GM12878 (cell line): Measurements from ENCODE around the gene PPP1R27. TPM values are rescaled to one million over a fixed set of nuclear protein-coding genes. Genes with fewer than 3 reads are reported as not detected.
A peak's percentile ranks its signal among the peaks of the same experiment; 100 is the strongest.

ENCODE experiments used
- BHLHE40 ChIP-seq, 2 experiments: fragments of 450-650 bp in 1 of 2; IDR thresholded peaks; 2 replicates each; pipeline ENCODE4 v1.6.1; 2011 to 2017; ENCODE audit warnings: low read depth in 2 of 2, borderline replicate concordance in 1 of 2, improper control_type of control experiment in 1 of 2, low read length in 1 of 2, mild to moderate bottlenecking in 1 of 2
- CTCF ChIP-seq, 3 experiments: IDR thresholded peaks in 2 of 3; conservative IDR thresholded peaks in 1 of 3; 2 replicates each; pipeline ENCODE4 v1.5.1; 2011; ENCODE audit warnings: low read depth in 3 of 3, low read length in 3 of 3, mild to moderate bottlenecking in 3 of 3, control low read depth in 2 of 3, moderate library complexity in 2 of 3, inconsistent platforms in 1 of 3, mixed read lengths in 1 of 3; ENCODE audit not compliant: control insufficient read depth in 2 of 3, insufficient read depth in 1 of 3; ENCODE audit errors: extremely low read depth in 1 of 3
- FOXK2 ChIP-seq: fragments of 450-650 bp; IDR thresholded peaks from 2 replicates; pipeline ENCODE4 v1.6.1; 2017; ENCODE audit warnings: mild to moderate bottlenecking, moderate library complexity
- HDAC6 ChIP-seq: fragments of 200-600 bp; sonication (generic); IDR thresholded peaks from one replicate; pipeline ENCODE4 v1.8.0; 2017; ENCODE audit warnings: antibody characterized with exemption; ENCODE audit not compliant: unreplicated experiment
- MTA2 ChIP-seq: fragments of 450-650 bp; IDR thresholded peaks from 2 replicates; pipeline ENCODE4 v1.6.1; 2016; ENCODE audit warnings: low read depth, mild to moderate bottlenecking, moderate library complexity
- NR2C2 ChIP-seq: IDR thresholded peaks from 2 replicates; pipeline ENCODE4 v1.6.1; 2011; ENCODE audit warnings: borderline replicate concordance, low read depth; ENCODE audit not compliant: control insufficient read depth, insufficient read length
- POLR2AphosphoS5 ChIP-seq: IDR thresholded peaks from 2 replicates; pipeline ENCODE4 v1.6.1; 2011; ENCODE audit warnings: mild to moderate bottlenecking, low read length, inconsistent platforms
- RCOR1 ChIP-seq: conservative IDR thresholded peaks from 2 replicates; pipeline ENCODE4 v1.6.1; 2012; ENCODE audit warnings: low read depth, low read length, improper control_type of control experiment
- polyA plus RNA-seq, 11 experiments: library from polyadenylated mRNA; depleted of rRNA in 4 of 11; unstranded in 6 of 11; stranded (reverse) in 5 of 11; fragments of >200 nt; fragmentation: Nextera tagmentation in 4 of 11; fragmentation: Illumina TruSeq in 1 of 11; extraction: Ambion mirVana in 4 of 11; extraction: Trizol in 1 of 11; gene quantifications; 1 replicate in 1 of 11; 2 replicates in 10 of 11; pipeline versions ENCODE4 v1.2.1 to v1.2.3, GENCODE V29; 2011 to 2016; ENCODE audit warnings: inconsistent platforms in 2 of 11, missing spikeins in 2 of 11, low read depth in 1 of 11
- total RNA-seq, 4 experiments: library from RNA; depleted of rRNA in 3 of 4; stranded (reverse); fragments of >200 nt in 3 of 4; fragmentation: Illumina TruSeq in 1 of 4; extraction: Trizol in 1 of 4; gene quantifications; 2 replicates each; pipeline versions ENCODE4 v1.2.1 to v1.2.3, GENCODE V29; 2013 to 2021

PPP1R27 gene
- total and polyA plus RNA-seq, 10 of the 15 experiments (the other 5 are each of a cell fraction or from before 2014, with no cell fraction given), result 0.17 to 1.6 (median 0.49) TPM; not detected in 3

GRCh38 chr17:81863833-81864768, 29.3 kb upstream of the PPP1R27 start (continued):
- TF ChIP-seq MTA2 (no peak), RCOR1 (no peak), CTCF (IDR thresholded peaks at IDR 0.05 in 2 of 3, conservative IDR thresholded peaks at IDR 0.05 in 1 of 3; ENCODE audit: control insufficient read depth in 2 of 3, extremely low read depth in 1 of 3, insufficient read depth in 1 of 3, low read depth in 3 of 3, low read length in 3 of 3) (peak in 1 of 3 experiments; percentile 0; a peak in 1 of 6 replicates), FOXK2 (no peak), POLR2AphosphoS5 (peak; percentile 54; the same call in 1 of the 2 replicates), HDAC6 (no peak), NR2C2 (no peak), BHLHE40 (IDR thresholded peaks at IDR 0.05; ENCODE audit: borderline replicate concordance in 1 of 2, low read depth in 2 of 2, low read length in 1 of 2) (no peak)
